PC-3 (cell line): Measurements from ENCODE around the gene SULT1C3. TPM values are rescaled to one million over a fixed set of nuclear protein-coding genes. Genes with fewer than 3 reads are reported as not detected.

Experiments
- ATAC-seq: fragments of 200-7000 bp; cut with Tn5 transposase; 2 replicates; pipeline ENCODE4 v1.9.1; 2020; ENCODE audit warnings: mild to moderate bottlenecking, moderate library complexity
- BruUV-seq: library from RNA; stranded (reverse); fragments of 400-500 nt; replicated peaks from 2 replicates; lab custom pipeline; 2021; lab: Mats Ljungman, UMichigan
- CTCF ChIA-PET: fragments of 300-600 bp; sonication (Branson Sonifier 250); formaldehyde crosslinking; loops from one replicate; lab custom pipeline; 2022; ENCODE audit warnings: antibody characterized with exemption; lab: Charles Lee
- POLR2A ChIA-PET: fragments of 300-600 bp; sonication (Branson Sonifier 250); formaldehyde crosslinking; loops from one replicate; lab custom pipeline; 2022; ENCODE audit warnings: antibody characterized with exemption; ENCODE audit not compliant: unreplicated experiment; lab: Charles Lee
- DNase-seq: peaks from one replicate; pipeline ENCODE4 v3.0.0-alpha.2; 2015
- H2AFZ ChIP-seq: fragments of 300-600 bp; sonication (generic); 2 replicates; pipeline ENCODE4 v1.6.0; 2016; ENCODE audit warnings: antibody characterized with exemption, low read length
- H3F3A ChIP-seq: fragments of 300-600 bp; sonication (generic); one replicate; pipeline ENCODE4 v1.6.0; 2017; ENCODE audit warnings: antibody characterized with exemption, low read length, control low read depth, mild to moderate bottlenecking; ENCODE audit not compliant: unreplicated experiment
- H3K27ac ChIP-seq: fragments of 300-600 bp; sonication (generic); 2 replicates; pipeline ENCODE4 v1.5.1; 2016; ENCODE audit warnings: mild to moderate bottlenecking, low read length
- H3K27me3 ChIP-seq: fragments of 300-600 bp; sonication (generic); 2 replicates; pipeline ENCODE4 v1.6.1; 2016; ENCODE audit warnings: low read length, mixed read lengths
- H3K36me3 ChIP-seq: fragments of 300-600 bp; sonication (generic); 2 replicates; pipeline ENCODE4 v1.6.1; 2016; ENCODE audit warnings: low read depth, mixed run types, low read length, mixed read lengths
- H3K4me1 ChIP-seq: fragments of 300-600 bp; sonication (generic); 2 replicates; pipeline ENCODE4 v1.5.1; 2016; ENCODE audit warnings: low read length; ENCODE audit not compliant: insufficient read depth
- H3K4me2 ChIP-seq: fragments of 300-600 bp; sonication (generic); 2 replicates; pipeline ENCODE4 v1.6.0; 2016; ENCODE audit warnings: low read length
- H3K4me3 ChIP-seq: fragments of 300-600 bp; sonication (generic); 2 replicates; pipeline ENCODE4 v1.5.1; 2016; ENCODE audit warnings: mild to moderate bottlenecking, low read length, mixed read lengths
- H3K79me2 ChIP-seq: fragments of 300-600 bp; sonication (generic); 2 replicates; pipeline ENCODE4 v1.6.1; 2017; ENCODE audit warnings: low read length, mixed read lengths
- H3K9ac ChIP-seq: fragments of 300-600 bp; sonication (generic); 2 replicates; pipeline ENCODE4 v1.6.0; 2016; ENCODE audit warnings: mild to moderate bottlenecking, low read length
- H3K9me2 ChIP-seq: fragments of 300-600 bp; sonication (generic); replicated peaks from 2 replicates; pipeline ENCODE4 v1.6.1; 2016; ENCODE audit warnings: mixed run types, low read length, mixed read lengths
- H3K9me3 ChIP-seq: fragments of 300-600 bp; sonication (generic); 2 replicates; pipeline ENCODE4 v1.6.1; 2016; ENCODE audit warnings: low read length, mixed read lengths
- H4K20me1 ChIP-seq: fragments of 300-600 bp; sonication (generic); 2 replicates; pipeline ENCODE4 v1.6.1; 2016; ENCODE audit warnings: low read length, mixed read lengths
- EZH2 ChIP-seq: fragments of 300-600 bp; sonication (generic); IDR thresholded peaks from one replicate; pipeline ENCODE4 v1.6.1; 2017; ENCODE audit warnings: antibody characterized with exemption, mild to moderate bottlenecking, low read length; ENCODE audit not compliant: unreplicated experiment
- EZH2phosphoT487 ChIP-seq: fragments of 300-600 bp; sonication (generic); IDR thresholded peaks from 2 replicates; pipeline ENCODE4 v1.6.1; 2018; ENCODE audit warnings: mild to moderate bottlenecking, antibody characterized with exemption, low read length, borderline replicate concordance
- intact Hi-C: fragments of 100-400 bp; cut with micrococcal nuclease; formaldehyde crosslinking; loops from 2 replicates; pipeline ENCODE4 v1.9.0; 2023
- total RNA-seq: library from RNA; depleted of rRNA; stranded (reverse); fragments of >200 nt; gene quantifications from 2 replicates; pipeline ENCODE4 v1.2.3, GENCODE V29; 2014
- TF ChIP-seq, protein P1 (sequence below): fragments of 300-600 bp; sonication (generic); conservative IDR thresholded peaks from 2 replicates; pipeline ENCODE4 v1.5.1; 2017; ENCODE audit warnings: antibody characterized with exemption, low read depth, mild to moderate bottlenecking, low read length

SULT1C3 gene
- total RNA-seq, 1 experiment from 2014 or later = not detected

DNA sequence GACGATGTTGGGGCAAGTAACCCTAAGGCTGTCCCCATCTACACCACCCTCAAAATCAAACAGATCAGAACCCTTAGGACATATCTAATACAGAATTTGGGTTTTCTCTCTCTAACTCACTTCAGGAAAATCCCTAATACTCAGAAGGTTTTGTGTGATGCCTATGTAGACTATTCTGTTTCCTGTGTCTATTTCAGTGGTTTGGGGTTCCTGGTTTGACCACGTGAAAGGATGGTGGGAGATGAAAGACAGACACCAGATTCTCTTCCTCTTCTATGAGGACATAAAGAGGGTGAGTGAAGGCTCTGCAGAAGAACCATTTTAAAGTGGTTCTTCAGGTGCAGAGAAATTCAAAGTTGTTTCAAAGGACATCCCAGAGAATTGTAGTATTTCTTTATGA lies 65.2 kb downstream of the SULT1C3 start:
- H4K20me1 ChIP-seq = no peaks in the 10 kb centered on the region
- no peaks in the 10 kb centered on the region for H3K36me3 ChIP-seq
- no peak overlapping the region for H3K27ac ChIP-seq
- CTCF ChIA-PET = no interaction called here
- TF ChIP-seq, protein P1, sequence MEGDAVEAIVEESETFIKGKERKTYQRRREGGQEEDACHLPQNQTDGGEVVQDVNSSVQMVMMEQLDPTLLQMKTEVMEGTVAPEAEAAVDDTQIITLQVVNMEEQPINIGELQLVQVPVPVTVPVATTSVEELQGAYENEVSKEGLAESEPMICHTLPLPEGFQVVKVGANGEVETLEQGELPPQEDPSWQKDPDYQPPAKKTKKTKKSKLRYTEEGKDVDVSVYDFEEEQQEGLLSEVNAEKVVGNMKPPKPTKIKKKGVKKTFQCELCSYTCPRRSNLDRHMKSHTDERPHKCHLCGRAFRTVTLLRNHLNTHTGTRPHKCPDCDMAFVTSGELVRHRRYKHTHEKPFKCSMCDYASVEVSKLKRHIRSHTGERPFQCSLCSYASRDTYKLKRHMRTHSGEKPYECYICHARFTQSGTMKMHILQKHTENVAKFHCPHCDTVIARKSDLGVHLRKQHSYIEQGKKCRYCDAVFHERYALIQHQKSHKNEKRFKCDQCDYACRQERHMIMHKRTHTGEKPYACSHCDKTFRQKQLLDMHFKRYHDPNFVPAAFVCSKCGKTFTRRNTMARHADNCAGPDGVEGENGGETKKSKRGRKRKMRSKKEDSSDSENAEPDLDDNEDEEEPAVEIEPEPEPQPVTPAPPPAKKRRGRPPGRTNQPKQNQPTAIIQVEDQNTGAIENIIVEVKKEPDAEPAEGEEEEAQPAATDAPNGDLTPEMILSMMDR = no peak
- TF ChIP-seq EZH2phosphoT487 (no peak), EZH2 (no peak)
- peaks cover 10% of the 10 kb centered on the region for H3K4me1 ChIP-seq
- no peaks in the 10 kb centered on the region for H3K9me2 ChIP-seq
- ATAC-seq = no peak
- DNase-seq = no peak
- no peaks in the 10 kb centered on the region for H3K27me3 ChIP-seq
- no peak overlapping the region for H3K9ac ChIP-seq
- no peaks in the 10 kb centered on the region for H3F3A ChIP-seq
- H3K79me2 ChIP-seq = no peaks in the 10 kb centered on the region
- no peak overlapping the region for H3K4me3 ChIP-seq
- H3K4me2 ChIP-seq = no peak overlapping the region
- no TSS peak for BruUV-seq
- intact Hi-C loops = no loop called here
- H2AFZ ChIP-seq = no peak overlapping the region
- no peaks in the 10 kb centered on the region for H3K9me3 ChIP-seq
- POLR2A ChIA-PET = no interaction called here

DNA sequence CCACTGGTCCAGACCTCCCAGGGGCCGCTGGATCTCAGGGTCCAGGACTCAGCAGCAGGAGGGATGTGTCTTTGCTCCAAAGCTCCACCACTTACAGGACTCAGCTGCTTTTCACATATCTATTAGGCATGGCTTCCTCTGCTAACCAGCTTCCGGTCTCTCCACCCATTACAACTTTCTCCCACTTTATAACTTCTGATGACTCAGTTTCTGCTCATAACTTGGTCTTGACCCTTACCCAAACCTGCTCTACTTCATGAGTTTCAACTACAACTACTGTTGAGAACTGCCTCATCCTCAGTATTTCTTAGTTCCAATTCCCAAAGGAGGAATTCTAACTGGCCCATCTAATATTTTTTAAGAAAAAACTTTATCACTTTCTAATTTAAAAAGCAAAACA lies 66.1 kb downstream of the SULT1C3 start:
- peaks cover 10% of the 10 kb centered on the region for H3K4me1 ChIP-seq
- no peaks in the 10 kb centered on the region for H3K9me3 ChIP-seq
- no peak overlapping the region for H2AFZ ChIP-seq
- BruUV-seq = no TSS peak
- H4K20me1 ChIP-seq = no peaks in the 10 kb centered on the region
- no peak overlapping the region for H3K9ac ChIP-seq
- H3K36me3 ChIP-seq = no peaks in the 10 kb centered on the region
- intact Hi-C loops = no loop called here
- peak; percentile 73 for DNase-seq
- no peaks in the 10 kb centered on the region for H3F3A ChIP-seq
- H3K79me2 ChIP-seq = no peaks in the 10 kb centered on the region
- no peaks in the 10 kb centered on the region for H3K9me2 ChIP-seq
- ChIA-PET POLR2A (no interaction called here), CTCF (no interaction called here)
- H3K4me2 ChIP-seq = 0 out of 2 replicates have a peak overlapping the region, but pooled peaks have one; percentile 26
- TF ChIP-seq EZH2 (no peak), EZH2phosphoT487 (no peak)
- TF ChIP-seq, protein P1 = no peak
- peak; percentile 43 for ATAC-seq
- H3K27ac ChIP-seq = no peak overlapping the region
- H3K27me3 ChIP-seq = no peaks in the 10 kb centered on the region
- no peak overlapping the region for H3K4me3 ChIP-seq

DNA sequence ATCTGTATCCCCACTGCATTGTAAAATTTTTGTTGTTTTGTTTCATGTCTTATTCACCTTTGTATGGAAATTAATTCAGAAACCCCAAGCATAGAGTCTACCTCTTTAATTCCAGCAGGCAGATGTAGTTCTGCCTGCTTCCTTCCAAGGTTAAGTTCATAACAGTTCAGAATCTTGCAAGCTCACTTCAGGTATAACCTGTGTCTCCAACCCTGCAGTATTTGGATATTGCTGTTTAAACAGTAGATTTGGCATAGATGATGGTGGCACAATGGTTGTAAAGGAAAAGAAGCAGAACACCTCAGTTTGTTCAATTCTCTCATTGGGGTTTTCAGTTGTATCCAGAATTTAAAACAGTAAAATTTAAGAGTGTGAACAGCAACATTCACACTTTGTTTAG lies 70.1 kb downstream of the SULT1C3 start:
- Histone ChIP-seq H3K79me2 (no peaks in the 10 kb centered on the region), H3K4me2 (no peak overlapping the region), H3F3A (no peaks in the 10 kb centered on the region), H3K4me3 (no peak overlapping the region), H3K36me3 (no peaks in the 10 kb centered on the region), H3K27me3 (no peaks in the 10 kb centered on the region), H3K4me1 (peaks cover 12% of the 10 kb centered on the region), H4K20me1 (no peaks in the 10 kb centered on the region), H3K9ac (no peak overlapping the region), H3K9me3 (no peaks in the 10 kb centered on the region), H2AFZ (no peak overlapping the region), H3K9me2 (no peaks in the 10 kb centered on the region), H3K27ac (no peak overlapping the region)
- ATAC-seq (no peak), DNase-seq (no peak)
- ChIA-PET CTCF (no interaction called here), POLR2A (no interaction called here)
- intact Hi-C loops = no loop called here
- TF ChIP-seq, protein P1 = no peak
- TF ChIP-seq EZH2phosphoT487 = no peak
- no peak for TF ChIP-seq EZH2
- no TSS peak for BruUV-seq
